Measurements from ENCODE around the gene SLC6A17.
A peak's percentile ranks its signal among the peaks of the same experiment; 100 is the strongest.

Gene SLC6A17

GRCh38 chr1:110148961-110149360, 1.3 kb upstream of the SLC6A17 start:
- DNase-seq (ENCODE audit: low read depth, low spot score): no peak
- TF ChIP-seq CTCF (IDR thresholded peaks at IDR 0.05; ENCODE audit: low read depth, low read length): peak; percentile 49
- H3K4me3 ChIP-seq (ENCODE audit: low read depth, low read length): no peak overlapping the region
- in situ Hi-C loops (cut with HindIII; ENCODE audit: low sequenced_read_pairs): no loop called here

GRCh38 chr1:110151175-110151669, 928 bp downstream of the SLC6A17 start:
- no peak for DNase-seq (ENCODE audit: low read depth, low spot score)
- in situ Hi-C loops (cut with HindIII; ENCODE audit: low sequenced_read_pairs): no loop called here
- H3K4me3 ChIP-seq (ENCODE audit: low read depth, low read length): no peak overlapping the region
- no peak for TF ChIP-seq CTCF (IDR thresholded peaks at IDR 0.05; ENCODE audit: low read depth, low read length)

GRCh38 chr1:110152133-110152785, 2.0 kb downstream of the SLC6A17 start:
- DNase-seq (ENCODE audit: low read depth, low spot score): no peak
- H3K4me3 ChIP-seq (ENCODE audit: low read depth, low read length): no peak overlapping the region
- no peak for TF ChIP-seq CTCF (IDR thresholded peaks at IDR 0.05; ENCODE audit: low read depth, low read length)
- in situ Hi-C loops (cut with HindIII; ENCODE audit: low sequenced_read_pairs): no loop called here

GRCh38 chr1:110153407-110153950, 3.2 kb downstream of the SLC6A17 start:
- in situ Hi-C loops (cut with HindIII; ENCODE audit: low sequenced_read_pairs): no loop called here
- H3K4me3 ChIP-seq (ENCODE audit: low read depth, low read length): no peak overlapping the region
- DNase-seq (ENCODE audit: low read depth, low spot score): no peak
- TF ChIP-seq CTCF (IDR thresholded peaks at IDR 0.05; ENCODE audit: low read depth, low read length): no peak

- no peak for TF ChIP-seq CTCF (IDR thresholded peaks at IDR 0.05; ENCODE audit: low read depth, low read length)
- DNase-seq (ENCODE audit: low read depth, low spot score): peak; percentile 61
- no peak overlapping the region for H3K4me3 ChIP-seq (ENCODE audit: low read depth, low read length)
- in situ Hi-C loops (cut with HindIII; ENCODE audit: low sequenced_read_pairs): no loop called here
These were observed 5.7 kb downstream of the SLC6A17 start for GRCh38 chr1:110155878-110156522.

- TF ChIP-seq CTCF (IDR thresholded peaks at IDR 0.05; ENCODE audit: low read depth, low read length): no peak
- in situ Hi-C loops (cut with HindIII; ENCODE audit: low sequenced_read_pairs): no loop called here
- H3K4me3 ChIP-seq (ENCODE audit: low read depth, low read length): no peak overlapping the region
- no peak for DNase-seq (ENCODE audit: low read depth, low spot score)
These were observed 8.0 kb downstream of the SLC6A17 start for GRCh38 chr1:110158261-110158660.
